IMR-90 (cell line): ENCODE data around the gene NOS1.

Experiments used
- BHLHE40 ChIP-seq: fragments of 150-350 bp; IDR thresholded peaks from 2 replicates; pipeline ENCODE4 v1.6.1; 2016; ENCODE audit warnings: mild to moderate bottlenecking, low read depth, low read length
- FOS ChIP-seq: fragments of 150-350 bp; IDR thresholded peaks from 2 replicates; pipeline ENCODE4 v1.6.1; 2016; ENCODE audit warnings: low read depth, low read length
- MAFK ChIP-seq: IDR thresholded peaks from 2 replicates; pipeline ENCODE4 v1.6.1; 2012; ENCODE audit warnings: low read depth, low read length, improper control_type of control experiment
- MAZ ChIP-seq: IDR thresholded peaks from 2 replicates; pipeline ENCODE4 v1.6.1; 2012; ENCODE audit warnings: low read depth, mild to moderate bottlenecking, low read length, improper control_type of control experiment, moderate library complexity, borderline replicate concordance
- POLR2A ChIP-seq: IDR thresholded peaks from 2 replicates; pipeline ENCODE4 v1.6.1; 2012; ENCODE audit warnings: mild to moderate bottlenecking, low read depth, low read length
- RAD21 ChIP-seq: IDR thresholded peaks from 2 replicates; pipeline ENCODE4 v1.6.1; 2012; ENCODE audit warnings: low read length, improper control_type of control experiment
- RFX5 ChIP-seq: IDR thresholded peaks from 2 replicates; pipeline ENCODE4 v1.8.0; 2012; ENCODE audit warnings: low read depth, mild to moderate bottlenecking, low read length, moderate library complexity
- SMC3 ChIP-seq: fragments of 150-350 bp; IDR thresholded peaks from 2 replicates; pipeline ENCODE4 v1.6.1; 2016; ENCODE audit warnings: low read depth, mild to moderate bottlenecking, antibody characterized with exemption, low read length, moderate library complexity
- TF ChIP-seq, protein P1 (sequence below): conservative IDR thresholded peaks from 2 replicates; pipeline ENCODE4 v1.5.1; 2012; ENCODE audit warnings: mild to moderate bottlenecking, low read depth, low read length, improper control_type of control experiment

GRCh38 chr12:117208811-117209455 lies 152.5 kb downstream of the NOS1 start:
- TF ChIP-seq, protein P1, sequence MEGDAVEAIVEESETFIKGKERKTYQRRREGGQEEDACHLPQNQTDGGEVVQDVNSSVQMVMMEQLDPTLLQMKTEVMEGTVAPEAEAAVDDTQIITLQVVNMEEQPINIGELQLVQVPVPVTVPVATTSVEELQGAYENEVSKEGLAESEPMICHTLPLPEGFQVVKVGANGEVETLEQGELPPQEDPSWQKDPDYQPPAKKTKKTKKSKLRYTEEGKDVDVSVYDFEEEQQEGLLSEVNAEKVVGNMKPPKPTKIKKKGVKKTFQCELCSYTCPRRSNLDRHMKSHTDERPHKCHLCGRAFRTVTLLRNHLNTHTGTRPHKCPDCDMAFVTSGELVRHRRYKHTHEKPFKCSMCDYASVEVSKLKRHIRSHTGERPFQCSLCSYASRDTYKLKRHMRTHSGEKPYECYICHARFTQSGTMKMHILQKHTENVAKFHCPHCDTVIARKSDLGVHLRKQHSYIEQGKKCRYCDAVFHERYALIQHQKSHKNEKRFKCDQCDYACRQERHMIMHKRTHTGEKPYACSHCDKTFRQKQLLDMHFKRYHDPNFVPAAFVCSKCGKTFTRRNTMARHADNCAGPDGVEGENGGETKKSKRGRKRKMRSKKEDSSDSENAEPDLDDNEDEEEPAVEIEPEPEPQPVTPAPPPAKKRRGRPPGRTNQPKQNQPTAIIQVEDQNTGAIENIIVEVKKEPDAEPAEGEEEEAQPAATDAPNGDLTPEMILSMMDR, result no peak
- TF ChIP-seq BHLHE40 (no peak), POLR2A (no peak), RFX5 (no peak), SMC3 (no peak), MAZ (no peak), MAFK (no peak), FOS (no peak), RAD21 (no peak)
